GM12878 (cell line): ENCODE measurements around the gene MAGI1. TPM values are rescaled to one million over a fixed set of nuclear protein-coding genes. Genes with fewer than 3 reads are reported as not detected.

Experiments used
- ATAC-seq: fragments of 200-7000 bp; cut with Tn5 transposase; 3 replicates; pipeline ENCODE4 v1.9.1; 2020; ENCODE audit warnings: mild to moderate bottlenecking, moderate library complexity
- BruUV-seq: library from RNA; stranded (reverse); fragments of 400-500 nt; replicated peaks from 2 replicates; lab custom pipeline; 2021; lab: Mats Ljungman, UMichigan
- CTCF ChIA-PET: fragments of 300-600 bp; sonication (Branson Sonifier 250); formaldehyde crosslinking; extraction: SDS; loops from one replicate; lab custom pipeline; 2021; ENCODE audit warnings: inconsistent platforms; lab: Yijun Ruan, JAX
- POLR2A ChIA-PET: fragments of 350-600 bp; formaldehyde crosslinking; extraction: SDS; loops from one replicate; lab custom pipeline; 2021; ENCODE audit warnings: inconsistent platforms; lab: Charles Lee
- RAD21 ChIA-PET: fragments of 300-600 bp; sonication (Branson Sonifier 250); formaldehyde crosslinking; loops from one replicate; lab custom pipeline; 2023; ENCODE audit warnings: antibody characterized with exemption; ENCODE audit not compliant: unreplicated experiment; lab: Charles Lee
- SMC1A ChIA-PET: fragments of 300-600 bp; sonication (Branson Sonifier 250); formaldehyde crosslinking; loops from one replicate; lab custom pipeline; 2023; ENCODE audit not compliant: unreplicated experiment, uncharacterized antibody; lab: Charles Lee
- DNase-seq: peaks from one replicate; pipeline ENCODE4 v3.0.0-alpha.2; 2011; ENCODE audit warnings: low read depth, low spot score
- FAIRE-seq: peaks from 3 replicates; lab custom pipeline; 2011; peaks lifted over from hg19 to GRCh38; lab: Jason Lieb, UNC
- H2AFZ ChIP-seq: 2 replicates; pipeline ENCODE4 v1.6.0; 2011; ENCODE audit warnings: low read depth, low read length, control low read depth; ENCODE audit not compliant: control insufficient read depth
- H3K27ac ChIP-seq: 2 replicates; pipeline ENCODE4 v1.5.1; 2011; ENCODE audit warnings: control low read depth; ENCODE audit not compliant: control insufficient read depth, insufficient read depth
- H3K27me3 ChIP-seq, 2 experiments: replicated peaks in 1 of 2; 2 replicates each; pipeline versions ENCODE4 v1.6.0 to v1.6.1; 2011; ENCODE audit warnings: low read length in 1 of 2; ENCODE audit not compliant: control insufficient read depth in 2 of 2, insufficient read depth in 2 of 2
- H3K36me3 ChIP-seq, 2 experiments: 2 replicates each; pipeline ENCODE4 v1.5.1; 2011; ENCODE audit warnings: low read length in 1 of 2; ENCODE audit not compliant: control insufficient read depth in 2 of 2, insufficient read depth in 2 of 2
- H3K4me1 ChIP-seq: 2 replicates; pipeline ENCODE4 v1.6.1; 2011; ENCODE audit warnings: mild to moderate bottlenecking, low read length, moderate library complexity, mixed read lengths; ENCODE audit not compliant: control insufficient read depth, insufficient read depth
- H3K4me2 ChIP-seq: 2 replicates; pipeline ENCODE4 v1.6.0; 2011; ENCODE audit warnings: control low read depth; ENCODE audit not compliant: control insufficient read depth, insufficient read depth
- H3K4me3 ChIP-seq: fragments of 200-600 bp; sonication (generic); 2 replicates; pipeline ENCODE4 v1.5.1; 2016
- H3K79me2 ChIP-seq: 2 replicates; pipeline ENCODE4 v1.6.0; 2011; ENCODE audit warnings: low read length; ENCODE audit not compliant: control insufficient read depth, insufficient read depth
- H3K9ac ChIP-seq: 2 replicates; pipeline ENCODE4 v1.8.0; 2011; ENCODE audit warnings: low read length, control low read depth, mixed read lengths; ENCODE audit not compliant: control insufficient read depth, insufficient read depth
- H3K9me3 ChIP-seq: replicated peaks from 3 replicates; pipeline ENCODE4 v1.5.1; 2011; ENCODE audit warnings: mild to moderate bottlenecking, low read length; ENCODE audit not compliant: control insufficient read depth, insufficient read depth
- H4K20me1 ChIP-seq: 2 replicates; pipeline ENCODE4 v1.6.0; 2011; ENCODE audit not compliant: control insufficient read depth, insufficient read depth
- BMI1 ChIP-seq: fragments of 450-650 bp; IDR thresholded peaks from 2 replicates; pipeline ENCODE4 v1.6.1; 2016; ENCODE audit warnings: mild to moderate bottlenecking, moderate library complexity, borderline replicate concordance
- CHD2 ChIP-seq: IDR thresholded peaks from 2 replicates; pipeline ENCODE4 v1.6.1; 2011; ENCODE audit warnings: low read depth, low read length, improper control_type of control experiment, borderline replicate concordance
- FOS ChIP-seq: IDR thresholded peaks from 3 replicates; pipeline ENCODE4 v1.6.1; 2011; ENCODE audit warnings: borderline replicate concordance; ENCODE audit not compliant: insufficient read length; ENCODE audit errors: extremely low read depth
- HDAC2 ChIP-seq: fragments of 200-600 bp; sonication (generic); IDR thresholded peaks from 2 replicates; pipeline ENCODE4 v1.6.1; 2017
- IKZF1 ChIP-seq: fragments of 450-650 bp; conservative IDR thresholded peaks from 2 replicates; pipeline ENCODE4 v1.6.1; 2017; ENCODE audit warnings: antibody characterized with exemption, mild to moderate bottlenecking
- IKZF2 ChIP-seq, 2 experiments: fragments of 450-650 bp; IDR thresholded peaks; 2 replicates each; pipeline ENCODE4 v1.6.1; 2017; ENCODE audit warnings: mild to moderate bottlenecking in 2 of 2, moderate library complexity in 2 of 2
- KLF5 ChIP-seq: fragments of 450-650 bp; IDR thresholded peaks from 2 replicates; pipeline ENCODE4 v1.6.1; 2014; ENCODE audit warnings: mild to moderate bottlenecking; ENCODE audit not compliant: partially characterized antibody
- MTA2 ChIP-seq: fragments of 450-650 bp; IDR thresholded peaks from 2 replicates; pipeline ENCODE4 v1.6.1; 2016; ENCODE audit warnings: low read depth, mild to moderate bottlenecking, moderate library complexity
- NFYA ChIP-seq: IDR thresholded peaks from 2 replicates; pipeline ENCODE4 v1.6.1; 2011; ENCODE audit warnings: low read depth, mild to moderate bottlenecking, low read length, improper control_type of control experiment, borderline replicate concordance
- NRF1 ChIP-seq: conservative IDR thresholded peaks from 2 replicates; pipeline ENCODE4 v1.6.1; 2011; ENCODE audit warnings: mild to moderate bottlenecking, low read depth, low read length, improper control_type of control experiment
- PML ChIP-seq: IDR thresholded peaks from 2 replicates; pipeline ENCODE4 v1.6.1; 2012; ENCODE audit warnings: low read length, inconsistent platforms
- RB1 ChIP-seq: fragments of 450-650 bp; formaldehyde crosslinking; IDR thresholded peaks from 2 replicates; pipeline ENCODE4 v1.6.1; 2017; ENCODE audit warnings: mild to moderate bottlenecking, borderline replicate concordance
- SUPT20H ChIP-seq: IDR thresholded peaks from 2 replicates; pipeline ENCODE4 v1.6.1; 2011; ENCODE audit warnings: low read depth, mild to moderate bottlenecking, low read length, moderate library complexity, borderline replicate concordance; ENCODE audit not compliant: control insufficient read depth
- SUZ12 ChIP-seq: fragments of 200-600 bp; sonication (generic); IDR thresholded peaks from one replicate; pipeline ENCODE4 v1.6.1; 2018; ENCODE audit warnings: antibody characterized with exemption, mild to moderate bottlenecking; ENCODE audit not compliant: unreplicated experiment
- TCF12 ChIP-seq: IDR thresholded peaks from 2 replicates; pipeline ENCODE4 v1.6.1; 2011; ENCODE audit warnings: low read depth, mild to moderate bottlenecking, low read length
- WGBS: methylation state at CpG from one replicate; pipeline ENCODE4 v1.1.6; 2016; ENCODE audit warnings: low lambda C conversion rate; ENCODE audit not compliant: insufficient replicate concordance, insufficient coverage; ENCODE audit errors: missing lambda C conversion rate; 5-methylcytosine and 5-hydroxymethylcytosine counted together
- in situ Hi-C: fragments of 300-500 bp; cut with MboI; formaldehyde crosslinking; loops from 9 replicates; pipeline ENCODE4 v1.14.3; 2018; ENCODE audit warnings: mixed read lengths
- intact Hi-C: fragments of 100-400 bp; cut with micrococcal nuclease; formaldehyde crosslinking; loops from one replicate; pipeline ENCODE4 v1.14.2; 2022; ENCODE audit not compliant: unreplicated experiment
- polyA plus RNA-seq, 11 experiments: library from polyadenylated mRNA; depleted of rRNA in 4 of 11; unstranded in 6 of 11; stranded (reverse) in 5 of 11; fragments of >200 nt; fragmentation: Nextera tagmentation in 4 of 11; fragmentation: Illumina TruSeq in 1 of 11; extraction: Ambion mirVana in 4 of 11; extraction: Trizol in 1 of 11; gene quantifications; 1 replicate in 1 of 11; 2 replicates in 10 of 11; pipeline versions ENCODE4 v1.2.1 to v1.2.3, GENCODE V29; 2011 to 2016; ENCODE audit warnings: inconsistent platforms in 2 of 11, missing spikeins in 2 of 11, low read depth in 1 of 11
- total RNA-seq, 4 experiments: library from RNA; depleted of rRNA in 3 of 4; stranded (reverse); fragments of >200 nt in 3 of 4; fragmentation: Illumina TruSeq in 1 of 4; extraction: Trizol in 1 of 4; gene quantifications; 2 replicates each; pipeline versions ENCODE4 v1.2.1 to v1.2.3, GENCODE V29; 2013 to 2021
- TF ChIP-seq, protein P1 (sequence below): fragments of 450-650 bp; IDR thresholded peaks from 2 replicates; pipeline ENCODE4 v1.6.1; 2017; ENCODE audit warnings: borderline replicate concordance

Gene MAGI1
- total and polyA plus RNA-seq, 10 of the 15 experiments (the other 5 are each of a cell fraction or from before 2014, with no cell fraction given) = 0.02 to 3.3 (median 0.29) TPM; not detected in 1

DNA sequence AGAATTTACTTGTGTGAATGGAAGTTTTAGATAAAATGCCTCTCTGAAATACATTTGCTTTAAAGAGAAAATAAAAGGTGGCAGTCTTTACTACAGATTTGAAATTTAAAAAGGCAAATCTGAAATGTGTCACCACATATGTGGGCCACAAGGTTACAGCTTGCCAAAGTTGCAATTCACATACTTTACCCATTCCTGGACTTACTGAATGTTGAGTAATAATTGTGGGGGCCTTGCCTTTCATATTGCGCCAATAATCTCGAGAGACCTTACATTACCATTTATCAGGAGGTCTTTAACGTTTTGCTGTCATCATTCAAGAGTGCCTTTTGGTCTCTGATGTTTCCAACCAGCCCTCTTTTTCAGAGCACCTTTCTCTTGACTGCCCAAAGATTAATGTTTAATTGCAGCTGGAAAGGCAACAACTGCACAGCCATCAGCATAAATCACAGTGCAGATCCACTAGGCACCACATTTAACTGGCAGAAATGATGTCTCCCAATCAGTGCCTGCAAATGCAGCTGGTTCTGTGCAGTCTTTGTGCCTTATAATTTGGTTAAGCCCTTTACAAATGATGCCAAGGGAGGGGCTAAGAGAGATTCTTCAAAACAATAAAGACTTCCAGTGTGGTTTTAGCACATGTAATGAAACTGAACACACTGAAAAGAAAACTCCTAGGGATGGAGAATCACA, 206.8 kb downstream of the MAGI1 start:
- 2% methylated on average over 3 of the region's 3 CpGs for WGBS
- BruUV-seq = no TSS peak
- SMC1A ChIA-PET = interaction anchor here (1.1 kb wide), 1 partner anchor 16 kb away, joined by 3 read pairs; no protein-coding TSS in a partner anchor
- Histone ChIP-seq H3K4me3 (no peak overlapping the region), H3K9ac (no peak overlapping the region), H3K9me3 (no peaks in the 10 kb centered on the region; the same call in 2 of the 3 replicates), H3K4me2 (no peak overlapping the region), H3K36me3 (no peaks in the 10 kb centered on the region), H3K79me2 (no peaks in the 10 kb centered on the region), H3K27me3 (no peaks in the 10 kb centered on the region), H4K20me1 (no peaks in the 10 kb centered on the region), H3K4me1 (peaks cover 2% of the 10 kb centered on the region; the same call in 1 of the 2 replicates), H3K27ac (no peak overlapping the region), H2AFZ (no peak overlapping the region)
- intact Hi-C loops = no loop called here
- FAIRE-seq (no peak), ATAC-seq (peak; percentile 47), DNase-seq (no peak)
- in situ Hi-C loops = no loop called here
- no peak for TF ChIP-seq MTA2
- no peak for TF ChIP-seq TCF12
- TF ChIP-seq IKZF1 = no peak
- TF ChIP-seq FOS = no peak
- TF ChIP-seq HDAC2 = no peak
- no peak for TF ChIP-seq BMI1
- TF ChIP-seq NRF1 = no peak
- no peak for TF ChIP-seq SUPT20H
- TF ChIP-seq SUZ12 = no peak
- no peak for TF ChIP-seq PML
- TF ChIP-seq RB1 = no peak
- no peak for TF ChIP-seq NFYA
- TF ChIP-seq, protein P1, sequence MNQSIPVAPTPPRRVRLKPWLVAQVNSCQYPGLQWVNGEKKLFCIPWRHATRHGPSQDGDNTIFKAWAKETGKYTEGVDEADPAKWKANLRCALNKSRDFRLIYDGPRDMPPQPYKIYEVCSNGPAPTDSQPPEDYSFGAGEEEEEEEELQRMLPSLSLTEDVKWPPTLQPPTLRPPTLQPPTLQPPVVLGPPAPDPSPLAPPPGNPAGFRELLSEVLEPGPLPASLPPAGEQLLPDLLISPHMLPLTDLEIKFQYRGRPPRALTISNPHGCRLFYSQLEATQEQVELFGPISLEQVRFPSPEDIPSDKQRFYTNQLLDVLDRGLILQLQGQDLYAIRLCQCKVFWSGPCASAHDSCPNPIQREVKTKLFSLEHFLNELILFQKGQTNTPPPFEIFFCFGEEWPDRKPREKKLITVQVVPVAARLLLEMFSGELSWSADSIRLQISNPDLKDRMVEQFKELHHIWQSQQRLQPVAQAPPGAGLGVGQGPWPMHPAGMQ = no peak
- no peak for TF ChIP-seq IKZF2 (IDR thresholded peaks at IDR 0.05)
- no peak for TF ChIP-seq KLF5
- TF ChIP-seq CHD2 = no peak
- RAD21 ChIA-PET = no interaction called here
- CTCF ChIA-PET = interaction anchor here (0.7 to 1.7 kb wide), 2 partner anchors 8 to 1357 kb away, joined by 3 read pairs; no protein-coding TSS in a partner anchor
- POLR2A ChIA-PET = no interaction called here
